GM12878 (cell line): ENCODE results near the gene PLPPR1. TPM values are rescaled to one million over a fixed set of nuclear protein-coding genes. Genes with fewer than 3 reads are reported as not detected.

Source experiments
- ATAC-seq: fragments of 200-7000 bp; cut with Tn5 transposase; 3 replicates; pipeline ENCODE4 v1.9.1; 2020; ENCODE audit warnings: mild to moderate bottlenecking, moderate library complexity
- BruUV-seq: library from RNA; stranded (reverse); fragments of 400-500 nt; replicated peaks from 2 replicates; lab custom pipeline; 2021; lab: Mats Ljungman, UMichigan
- CTCF ChIA-PET: fragments of 300-600 bp; sonication (Branson Sonifier 250); formaldehyde crosslinking; extraction: SDS; loops from one replicate; lab custom pipeline; 2021; ENCODE audit warnings: inconsistent platforms; lab: Yijun Ruan, JAX
- POLR2A ChIA-PET: fragments of 350-600 bp; formaldehyde crosslinking; extraction: SDS; loops from one replicate; lab custom pipeline; 2021; ENCODE audit warnings: inconsistent platforms; lab: Charles Lee
- RAD21 ChIA-PET: fragments of 300-600 bp; sonication (Branson Sonifier 250); formaldehyde crosslinking; loops from one replicate; lab custom pipeline; 2023; ENCODE audit warnings: antibody characterized with exemption; ENCODE audit not compliant: unreplicated experiment; lab: Charles Lee
- SMC1A ChIA-PET: fragments of 300-600 bp; sonication (Branson Sonifier 250); formaldehyde crosslinking; loops from one replicate; lab custom pipeline; 2023; ENCODE audit not compliant: unreplicated experiment, uncharacterized antibody; lab: Charles Lee
- DNase-seq: peaks from one replicate; pipeline ENCODE4 v3.0.0-alpha.2; 2011; ENCODE audit warnings: low read depth, low spot score
- FAIRE-seq: peaks from 3 replicates; lab custom pipeline; 2011; peaks lifted over from hg19 to GRCh38; lab: Jason Lieb, UNC
- H2AFZ ChIP-seq: 2 replicates; pipeline ENCODE4 v1.6.0; 2011; ENCODE audit warnings: low read depth, low read length, control low read depth; ENCODE audit not compliant: control insufficient read depth
- H3K27ac ChIP-seq: 2 replicates; pipeline ENCODE4 v1.5.1; 2011; ENCODE audit warnings: control low read depth; ENCODE audit not compliant: control insufficient read depth, insufficient read depth
- H3K27me3 ChIP-seq, 2 experiments: replicated peaks in 1 of 2; 2 replicates each; pipeline versions ENCODE4 v1.6.0 to v1.6.1; 2011; ENCODE audit warnings: low read length in 1 of 2; ENCODE audit not compliant: control insufficient read depth in 2 of 2, insufficient read depth in 2 of 2
- H3K36me3 ChIP-seq, 2 experiments: 2 replicates each; pipeline ENCODE4 v1.5.1; 2011; ENCODE audit warnings: low read length in 1 of 2; ENCODE audit not compliant: control insufficient read depth in 2 of 2, insufficient read depth in 2 of 2
- H3K4me1 ChIP-seq: 2 replicates; pipeline ENCODE4 v1.6.1; 2011; ENCODE audit warnings: mild to moderate bottlenecking, low read length, moderate library complexity, mixed read lengths; ENCODE audit not compliant: control insufficient read depth, insufficient read depth
- H3K4me2 ChIP-seq: 2 replicates; pipeline ENCODE4 v1.6.0; 2011; ENCODE audit warnings: control low read depth; ENCODE audit not compliant: control insufficient read depth, insufficient read depth
- H3K4me3 ChIP-seq: fragments of 200-600 bp; sonication (generic); 2 replicates; pipeline ENCODE4 v1.5.1; 2016
- H3K79me2 ChIP-seq: 2 replicates; pipeline ENCODE4 v1.6.0; 2011; ENCODE audit warnings: low read length; ENCODE audit not compliant: control insufficient read depth, insufficient read depth
- H3K9ac ChIP-seq: 2 replicates; pipeline ENCODE4 v1.8.0; 2011; ENCODE audit warnings: low read length, control low read depth, mixed read lengths; ENCODE audit not compliant: control insufficient read depth, insufficient read depth
- H3K9me3 ChIP-seq: replicated peaks from 3 replicates; pipeline ENCODE4 v1.5.1; 2011; ENCODE audit warnings: mild to moderate bottlenecking, low read length; ENCODE audit not compliant: control insufficient read depth, insufficient read depth
- H4K20me1 ChIP-seq: 2 replicates; pipeline ENCODE4 v1.6.0; 2011; ENCODE audit not compliant: control insufficient read depth, insufficient read depth
- ASH2L ChIP-seq: fragments of 300-600, 200-600 bp; sonication (generic); IDR thresholded peaks from 2 replicates; pipeline ENCODE4 v1.6.1; 2017; ENCODE audit warnings: low read depth, mild to moderate bottlenecking, borderline replicate concordance
- BCL11A ChIP-seq: IDR thresholded peaks from 2 replicates; pipeline ENCODE4 v1.6.1; 2011; ENCODE audit warnings: low read depth, low read length
- CEBPB ChIP-seq, 2 experiments: fragments of 150-350 bp in 1 of 2; IDR thresholded peaks; 2 replicates each; pipeline ENCODE4 v1.6.1; 2012 to 2014; ENCODE audit warnings: low read depth in 2 of 2, low read length in 2 of 2, borderline replicate concordance in 1 of 2, inconsistent platforms in 1 of 2
- CHD2 ChIP-seq: IDR thresholded peaks from 2 replicates; pipeline ENCODE4 v1.6.1; 2011; ENCODE audit warnings: low read depth, low read length, improper control_type of control experiment, borderline replicate concordance
- EED ChIP-seq: sonication (generic); IDR thresholded peaks from 2 replicates; pipeline ENCODE4 v1.6.1; 2016; ENCODE audit warnings: antibody characterized with exemption, low read depth
- ETV6 ChIP-seq, 2 experiments: fragments of 450-650 bp in 1 of 2; IDR thresholded peaks in 1 of 2; conservative IDR thresholded peaks in 1 of 2; 2 replicates each; pipeline ENCODE4 v1.6.1; 2014; ENCODE audit warnings: antibody characterized with exemption in 1 of 2, borderline replicate concordance in 1 of 2, low read depth in 1 of 2, mild to moderate bottlenecking in 1 of 2, moderate library complexity in 1 of 2
- FOXK2 ChIP-seq: fragments of 450-650 bp; IDR thresholded peaks from 2 replicates; pipeline ENCODE4 v1.6.1; 2017; ENCODE audit warnings: mild to moderate bottlenecking, moderate library complexity
- LARP7 ChIP-seq: fragments of 450-650 bp; IDR thresholded peaks from 2 replicates; pipeline ENCODE4 v1.6.1; 2017; ENCODE audit warnings: mild to moderate bottlenecking
- MYC ChIP-seq: IDR thresholded peaks from 2 replicates; pipeline ENCODE4 v1.6.1; 2011; ENCODE audit warnings: mild to moderate bottlenecking, low read length, moderate library complexity, inconsistent platforms; ENCODE audit not compliant: insufficient read depth, insufficient replicate concordance, insufficient read length, severe bottlenecking
- NRF1 ChIP-seq: conservative IDR thresholded peaks from 2 replicates; pipeline ENCODE4 v1.6.1; 2011; ENCODE audit warnings: mild to moderate bottlenecking, low read depth, low read length, improper control_type of control experiment
- RELA ChIP-seq: fragments of 450-650 bp; IDR thresholded peaks from 2 replicates; pipeline ENCODE4 v1.8.0; 2014; ENCODE audit warnings: borderline replicate concordance; ENCODE audit not compliant: partially characterized antibody
- SMAD5 ChIP-seq: IDR thresholded peaks from 2 replicates; pipeline ENCODE4 v1.6.1; 2016; ENCODE audit warnings: antibody characterized with exemption, low read depth
- SP1 ChIP-seq: IDR thresholded peaks from one replicate; pipeline ENCODE4 v1.6.1; 2011; ENCODE audit warnings: low read depth, low read length
- ZSCAN29 ChIP-seq: fragments of 450-650 bp; IDR thresholded peaks from 2 replicates; pipeline ENCODE4 v1.6.1; 2017; ENCODE audit warnings: mild to moderate bottlenecking, moderate library complexity
- WGBS: methylation state at CpG from one replicate; pipeline ENCODE4 v1.1.6; 2016; ENCODE audit warnings: low lambda C conversion rate; ENCODE audit not compliant: insufficient replicate concordance, insufficient coverage; ENCODE audit errors: missing lambda C conversion rate; 5-methylcytosine and 5-hydroxymethylcytosine counted together
- in situ Hi-C: fragments of 300-500 bp; cut with MboI; formaldehyde crosslinking; loops from 9 replicates; pipeline ENCODE4 v1.14.3; 2018; ENCODE audit warnings: mixed read lengths
- intact Hi-C: fragments of 100-400 bp; cut with micrococcal nuclease; formaldehyde crosslinking; loops from one replicate; pipeline ENCODE4 v1.14.2; 2022; ENCODE audit not compliant: unreplicated experiment
- polyA plus RNA-seq, 11 experiments: library from polyadenylated mRNA; depleted of rRNA in 4 of 11; unstranded in 6 of 11; stranded (reverse) in 5 of 11; fragments of >200 nt; fragmentation: Nextera tagmentation in 4 of 11; fragmentation: Illumina TruSeq in 1 of 11; extraction: Ambion mirVana in 4 of 11; extraction: Trizol in 1 of 11; gene quantifications; 1 replicate in 1 of 11; 2 replicates in 10 of 11; pipeline versions ENCODE4 v1.2.1 to v1.2.3, GENCODE V29; 2011 to 2016; ENCODE audit warnings: inconsistent platforms in 2 of 11, missing spikeins in 2 of 11, low read depth in 1 of 11
- total RNA-seq, 4 experiments: library from RNA; depleted of rRNA in 3 of 4; stranded (reverse); fragments of >200 nt in 3 of 4; fragmentation: Illumina TruSeq in 1 of 4; extraction: Trizol in 1 of 4; gene quantifications; 2 replicates each; pipeline versions ENCODE4 v1.2.1 to v1.2.3, GENCODE V29; 2013 to 2021
- TF ChIP-seq, protein P1 (sequence below): fragments of 450-650 bp; IDR thresholded peaks from 2 replicates; pipeline ENCODE4 v1.6.1; 2017; ENCODE audit warnings: mild to moderate bottlenecking, low read depth, inconsistent platforms; ENCODE audit not compliant: poor library complexity, severe bottlenecking
- TF ChIP-seq, protein P2 (sequence below): fragments of 450-650 bp; IDR thresholded peaks from 2 replicates; pipeline ENCODE4 v1.6.1; 2017; ENCODE audit warnings: mild to moderate bottlenecking
- TF ChIP-seq, protein P3 (sequence below): fragments of 450-650 bp; IDR thresholded peaks from 2 replicates; pipeline ENCODE4 v1.6.1; 2018; ENCODE audit warnings: mild to moderate bottlenecking, low read depth, moderate library complexity; ENCODE audit not compliant: partially characterized antibody

PLPPR1 gene
- total and polyA plus RNA-seq, 10 of the 15 experiments (the other 5 are each of a cell fraction or from before 2014, with no cell fraction given): 0.69 TPM; not detected in 9

DNA sequence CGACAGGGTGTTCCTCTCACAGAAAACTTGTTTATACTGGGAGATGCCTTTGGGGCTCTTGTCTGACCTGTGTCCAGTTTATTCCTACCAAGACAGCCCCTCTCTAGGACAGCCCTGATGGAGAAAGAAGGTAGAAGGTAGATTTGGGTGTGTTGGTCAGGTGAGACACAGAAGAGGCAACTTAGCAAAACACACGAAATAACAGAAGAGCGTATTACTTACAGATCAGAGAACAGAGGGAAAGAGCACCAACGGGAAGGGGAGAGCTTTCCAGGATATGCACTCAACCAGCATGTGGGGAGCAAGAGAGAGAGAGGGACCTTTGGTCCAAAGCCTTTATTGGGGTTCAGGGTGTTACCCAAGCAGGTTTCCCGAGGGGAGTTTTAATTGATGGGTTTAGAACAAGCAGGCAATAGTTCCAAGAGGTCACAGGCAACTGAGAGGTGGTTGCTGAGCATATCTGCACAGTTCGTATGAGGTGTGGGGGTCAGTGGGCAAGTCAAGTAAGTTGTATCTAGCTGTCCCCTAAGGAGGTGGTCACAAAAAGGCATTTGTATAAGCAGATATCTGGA is 324.5 kb downstream of the PLPPR1 start:
- DNase-seq: no peak
- no peaks in the 10 kb centered on the region for H3K36me3 ChIP-seq
- no peaks in the 10 kb centered on the region; a peak in 1 of 4 replicates for H3K27me3 ChIP-seq
- no peak overlapping the region for H3K27ac ChIP-seq
- ChIA-PET CTCF (interaction anchor here (0.6 kb wide), 1 partner anchor 11 kb away, joined by 3 read pairs; no protein-coding TSS in a partner anchor), SMC1A (no interaction called here), POLR2A (no interaction called here), RAD21 (interaction anchor here (0.7 kb wide), 1 partner anchor 14 kb away, joined by 3 read pairs; no protein-coding TSS in a partner anchor)
- no peaks in the 10 kb centered on the region for H3K79me2 ChIP-seq
- no TSS peak for BruUV-seq
- in situ Hi-C loops: no loop called here
- H4K20me1 ChIP-seq: no peaks in the 10 kb centered on the region
- no peak overlapping the region for H3K4me2 ChIP-seq
- H3K9ac ChIP-seq: no peak overlapping the region
- intact Hi-C loops: no loop called here
- no peak overlapping the region for H3K4me3 ChIP-seq
- no peak for FAIRE-seq
- 12% methylated on average over 6 of the region's 6 CpGs for WGBS
- no peak overlapping the region for H2AFZ ChIP-seq
- ATAC-seq: no peak
- no peaks in the 10 kb centered on the region for H3K9me3 ChIP-seq
- no peaks in the 10 kb centered on the region for H3K4me1 ChIP-seq
- no peak for TF ChIP-seq LARP7
- no peak for TF ChIP-seq SP1
- TF ChIP-seq MYC: no peak
- TF ChIP-seq BCL11A: no peak
- TF ChIP-seq, protein P1, sequence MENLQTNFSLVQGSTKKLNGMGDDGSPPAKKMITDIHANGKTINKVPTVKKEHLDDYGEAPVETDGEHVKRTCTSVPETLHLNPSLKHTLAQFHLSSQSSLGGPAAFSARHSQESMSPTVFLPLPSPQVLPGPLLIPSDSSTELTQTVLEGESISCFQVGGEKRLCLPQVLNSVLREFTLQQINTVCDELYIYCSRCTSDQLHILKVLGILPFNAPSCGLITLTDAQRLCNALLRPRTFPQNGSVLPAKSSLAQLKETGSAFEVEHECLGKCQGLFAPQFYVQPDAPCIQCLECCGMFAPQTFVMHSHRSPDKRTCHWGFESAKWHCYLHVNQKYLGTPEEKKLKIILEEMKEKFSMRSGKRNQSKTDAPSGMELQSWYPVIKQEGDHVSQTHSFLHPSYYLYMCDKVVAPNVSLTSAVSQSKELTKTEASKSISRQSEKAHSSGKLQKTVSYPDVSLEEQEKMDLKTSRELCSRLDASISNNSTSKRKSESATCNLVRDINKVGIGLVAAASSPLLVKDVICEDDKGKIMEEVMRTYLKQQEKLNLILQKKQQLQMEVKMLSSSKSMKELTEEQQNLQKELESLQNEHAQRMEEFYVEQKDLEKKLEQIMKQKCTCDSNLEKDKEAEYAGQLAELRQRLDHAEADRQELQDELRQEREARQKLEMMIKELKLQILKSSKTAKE: no peak
- TF ChIP-seq FOXK2: no peak
- no peak for TF ChIP-seq RELA
- no peak for TF ChIP-seq ZSCAN29
- TF ChIP-seq SMAD5: no peak
- no peak for TF ChIP-seq ASH2L
- TF ChIP-seq ETV6 (conservative IDR thresholded peaks at IDR 0.05 in 1 of 2, IDR thresholded peaks at IDR 0.05 in 1 of 2; ENCODE audit: borderline replicate concordance in 1 of 2, low read depth in 1 of 2): no peak
- TF ChIP-seq, protein P2, sequence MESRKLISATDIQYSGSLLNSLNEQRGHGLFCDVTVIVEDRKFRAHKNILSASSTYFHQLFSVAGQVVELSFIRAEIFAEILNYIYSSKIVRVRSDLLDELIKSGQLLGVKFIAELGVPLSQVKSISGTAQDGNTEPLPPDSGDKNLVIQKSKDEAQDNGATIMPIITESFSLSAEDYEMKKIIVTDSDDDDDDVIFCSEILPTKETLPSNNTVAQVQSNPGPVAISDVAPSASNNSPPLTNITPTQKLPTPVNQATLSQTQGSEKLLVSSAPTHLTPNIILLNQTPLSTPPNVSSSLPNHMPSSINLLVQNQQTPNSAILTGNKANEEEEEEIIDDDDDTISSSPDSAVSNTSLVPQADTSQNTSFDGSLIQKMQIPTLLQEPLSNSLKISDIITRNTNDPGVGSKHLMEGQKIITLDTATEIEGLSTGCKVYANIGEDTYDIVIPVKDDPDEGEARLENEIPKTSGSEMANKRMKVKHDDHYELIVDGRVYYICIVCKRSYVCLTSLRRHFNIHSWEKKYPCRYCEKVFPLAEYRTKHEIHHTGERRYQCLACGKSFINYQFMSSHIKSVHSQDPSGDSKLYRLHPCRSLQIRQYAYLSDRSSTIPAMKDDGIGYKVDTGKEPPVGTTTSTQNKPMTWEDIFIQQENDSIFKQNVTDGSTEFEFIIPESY: no peak
- TF ChIP-seq CEBPB (IDR thresholded peaks at IDR 0.05; ENCODE audit: borderline replicate concordance in 1 of 2, low read depth in 2 of 2, low read length in 2 of 2): no peak
- TF ChIP-seq, protein P3, sequence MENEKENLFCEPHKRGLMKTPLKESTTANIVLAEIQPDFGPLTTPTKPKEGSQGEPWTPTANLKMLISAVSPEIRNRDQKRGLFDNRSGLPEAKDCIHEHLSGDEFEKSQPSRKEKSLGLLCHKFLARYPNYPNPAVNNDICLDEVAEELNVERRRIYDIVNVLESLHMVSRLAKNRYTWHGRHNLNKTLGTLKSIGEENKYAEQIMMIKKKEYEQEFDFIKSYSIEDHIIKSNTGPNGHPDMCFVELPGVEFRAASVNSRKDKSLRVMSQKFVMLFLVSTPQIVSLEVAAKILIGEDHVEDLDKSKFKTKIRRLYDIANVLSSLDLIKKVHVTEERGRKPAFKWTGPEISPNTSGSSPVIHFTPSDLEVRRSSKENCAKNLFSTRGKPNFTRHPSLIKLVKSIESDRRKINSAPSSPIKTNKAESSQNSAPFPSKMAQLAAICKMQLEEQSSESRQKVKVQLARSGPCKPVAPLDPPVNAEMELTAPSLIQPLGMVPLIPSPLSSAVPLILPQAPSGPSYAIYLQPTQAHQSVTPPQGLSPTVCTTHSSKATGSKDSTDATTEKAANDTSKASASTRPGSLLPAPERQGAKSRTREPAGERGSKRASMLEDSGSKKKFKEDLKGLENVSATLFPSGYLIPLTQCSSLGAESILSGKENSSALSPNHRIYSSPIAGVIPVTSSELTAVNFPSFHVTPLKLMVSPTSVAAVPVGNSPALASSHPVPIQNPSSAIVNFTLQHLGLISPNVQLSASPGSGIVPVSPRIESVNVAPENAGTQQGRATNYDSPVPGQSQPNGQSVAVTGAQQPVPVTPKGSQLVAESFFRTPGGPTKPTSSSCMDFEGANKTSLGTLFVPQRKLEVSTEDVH: no peak
- no peak for TF ChIP-seq NRF1
- no peak for TF ChIP-seq EED
- no peak for TF ChIP-seq CHD2
